Measurements from ENCODE around the gene EDIL3.

EDIL3 gene

DNA sequence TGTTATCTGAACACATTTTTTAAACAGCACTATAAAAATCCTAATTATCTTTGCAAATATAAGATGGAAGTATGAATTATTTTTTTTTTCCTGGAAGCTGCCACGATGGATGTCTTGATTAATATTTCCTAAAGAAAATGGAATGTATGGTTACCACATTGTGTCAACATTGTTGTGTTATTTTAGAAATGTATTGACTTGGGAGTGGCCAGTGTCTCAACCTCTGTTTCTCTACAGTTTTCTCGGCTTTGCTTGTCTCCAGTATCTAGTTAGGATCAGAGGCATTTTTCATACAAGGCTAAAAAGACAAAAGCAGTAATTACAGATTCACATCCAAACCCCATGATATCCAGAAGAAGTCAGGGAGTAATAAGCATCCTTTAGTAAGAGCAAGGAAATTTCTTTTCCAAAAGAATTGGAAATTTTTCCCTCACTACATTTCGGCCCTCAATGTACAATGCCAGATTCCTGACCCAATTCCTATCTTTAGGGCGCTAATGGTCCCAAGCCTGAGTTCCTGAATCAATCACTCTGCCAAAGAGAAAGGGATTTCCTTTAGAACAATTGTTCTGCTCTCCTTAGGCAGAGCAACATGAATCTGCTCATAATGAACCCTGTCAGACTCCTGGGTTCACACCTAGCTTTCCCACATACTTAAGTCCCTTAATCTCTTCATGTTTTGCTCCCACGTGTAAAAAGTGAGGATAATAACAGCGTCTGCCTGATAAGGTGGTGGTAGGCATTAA, 111.7 kb downstream of the EDIL3 start:
- Histone ChIP-seq H3K9me3 (replicated peaks; ENCODE audit: low read length) (no peaks in the 10 kb centered on the region), H3K4me3 (ENCODE audit: low read length) (no peak overlapping the region), H3K36me3 (ENCODE audit: insufficient read depth, low read length) (no peaks in the 10 kb centered on the region), H3K4me1 (ENCODE audit: control insufficient read depth, insufficient read depth, low read length) (no peaks in the 10 kb centered on the region), H3K4me2 (ENCODE audit: low read length) (no peak overlapping the region), H3K9ac (ENCODE audit: low read depth, low read length) (no peak overlapping the region), H3K27me3 (ENCODE audit: control insufficient read depth, insufficient read depth, low read length) (no peaks in the 10 kb centered on the region)

- H3K9me3 ChIP-seq (replicated peaks; ENCODE audit: low read length): no peaks in the 10 kb centered on the region
- H3K36me3 ChIP-seq (ENCODE audit: insufficient read depth, low read length): no peaks in the 10 kb centered on the region
- H3K4me3 ChIP-seq (ENCODE audit: low read length): no peak overlapping the region
- H3K4me2 ChIP-seq (ENCODE audit: low read length): no peak overlapping the region
- H3K9ac ChIP-seq (ENCODE audit: low read depth, low read length): no peak overlapping the region
- no peaks in the 10 kb centered on the region for H3K4me1 ChIP-seq (ENCODE audit: control insufficient read depth, insufficient read depth, low read length)
- H3K27me3 ChIP-seq (ENCODE audit: control insufficient read depth, insufficient read depth, low read length): no peaks in the 10 kb centered on the region
Observed at GRCh38 chr5:84265739-84266550, 118.7 kb downstream of the EDIL3 start.

- Histone ChIP-seq H3K9ac (ENCODE audit: low read depth, low read length) (no peak overlapping the region), H3K4me3 (ENCODE audit: low read length) (no peak overlapping the region), H3K36me3 (ENCODE audit: insufficient read depth, low read length) (no peaks in the 10 kb centered on the region), H3K4me2 (ENCODE audit: low read length) (no peak overlapping the region), H3K4me1 (ENCODE audit: control insufficient read depth, insufficient read depth, low read length) (no peaks in the 10 kb centered on the region), H3K27me3 (ENCODE audit: control insufficient read depth, insufficient read depth, low read length) (no peaks in the 10 kb centered on the region), H3K9me3 (replicated peaks; ENCODE audit: low read length) (no peaks in the 10 kb centered on the region)
Observed at GRCh38 chr5:84265130-84265529, 119.5 kb downstream of the EDIL3 start.

DNA sequence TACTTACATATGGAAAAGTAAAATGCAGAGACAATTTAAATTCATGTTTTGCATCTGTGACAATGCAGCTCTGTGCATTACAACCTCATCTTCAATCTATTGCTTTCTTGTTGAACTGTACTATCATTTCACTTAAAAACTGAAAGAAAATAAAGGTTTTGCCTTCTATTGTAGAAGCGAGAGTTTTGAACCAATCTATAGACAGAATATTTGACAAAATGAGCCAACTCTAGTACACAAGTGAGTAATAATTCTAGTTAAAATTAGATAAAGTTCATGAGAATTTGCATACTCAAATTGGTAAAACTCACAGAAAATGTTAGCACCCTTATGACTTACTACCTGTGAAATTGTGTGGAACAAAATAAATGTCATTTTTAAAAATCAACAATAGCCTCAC, 123.7 kb downstream of the EDIL3 start:
- Histone ChIP-seq H3K4me1 (ENCODE audit: control insufficient read depth, insufficient read depth, low read length) (no peaks in the 10 kb centered on the region), H3K36me3 (ENCODE audit: insufficient read depth, low read length) (no peaks in the 10 kb centered on the region), H3K4me2 (ENCODE audit: low read length) (no peak overlapping the region), H3K27me3 (ENCODE audit: control insufficient read depth, insufficient read depth, low read length) (no peaks in the 10 kb centered on the region), H3K4me3 (ENCODE audit: low read length) (no peak overlapping the region), H3K9me3 (replicated peaks; ENCODE audit: low read length) (no peaks in the 10 kb centered on the region), H3K9ac (ENCODE audit: low read depth, low read length) (no peak overlapping the region)

GRCh38 chr5:84260140-84260539, 124.5 kb downstream of the EDIL3 start:
- Histone ChIP-seq H3K9ac (ENCODE audit: low read depth, low read length) (no peak overlapping the region), H3K4me3 (ENCODE audit: low read length) (no peak overlapping the region), H3K36me3 (ENCODE audit: insufficient read depth, low read length) (no peaks in the 10 kb centered on the region), H3K27me3 (ENCODE audit: control insufficient read depth, insufficient read depth, low read length) (no peaks in the 10 kb centered on the region), H3K4me1 (ENCODE audit: control insufficient read depth, insufficient read depth, low read length) (no peaks in the 10 kb centered on the region), H3K4me2 (ENCODE audit: low read length) (no peak overlapping the region), H3K9me3 (replicated peaks; ENCODE audit: low read length) (no peaks in the 10 kb centered on the region)

DNA sequence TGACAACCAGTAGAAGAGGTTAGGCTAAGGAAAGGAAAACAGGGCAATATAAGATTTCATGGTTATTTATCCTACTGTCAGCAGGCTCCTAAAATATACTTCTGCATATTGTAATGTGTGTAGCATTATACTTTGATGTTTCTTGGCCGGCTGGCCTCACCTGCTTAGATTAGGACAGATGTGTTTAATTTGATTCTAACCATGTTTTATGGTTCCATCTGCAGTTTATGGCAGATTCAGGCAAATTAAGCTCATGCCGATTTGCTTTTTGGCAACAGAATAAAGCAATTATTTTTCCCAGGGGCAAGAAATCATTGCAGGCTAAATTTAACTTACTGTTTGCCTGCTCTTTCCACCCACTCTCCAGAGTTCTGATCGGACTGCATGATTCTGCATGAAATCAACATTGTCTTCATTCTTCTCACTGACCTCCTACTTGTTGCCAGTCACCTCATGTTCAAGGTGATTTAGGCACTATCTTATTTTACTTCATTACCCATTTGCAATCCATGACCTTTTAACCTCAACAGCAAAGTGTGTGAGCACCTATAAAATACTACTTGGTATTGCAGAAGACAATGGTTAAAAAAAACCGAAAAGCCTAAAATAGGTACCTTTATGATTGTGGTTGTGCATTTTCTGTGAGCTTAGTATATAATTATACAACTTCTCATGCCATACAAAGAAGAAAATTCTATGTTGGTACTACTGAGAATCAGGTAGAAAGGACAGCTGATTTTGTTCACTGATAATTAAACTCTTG, 125.2 kb downstream of the EDIL3 start:
- no peaks in the 10 kb centered on the region for H3K36me3 ChIP-seq (ENCODE audit: insufficient read depth, low read length)
- H3K9me3 ChIP-seq (replicated peaks; ENCODE audit: low read length): no peaks in the 10 kb centered on the region
- H3K4me2 ChIP-seq (ENCODE audit: low read length): no peak overlapping the region
- no peak overlapping the region for H3K4me3 ChIP-seq (ENCODE audit: low read length)
- H3K27me3 ChIP-seq (ENCODE audit: control insufficient read depth, insufficient read depth, low read length): no peaks in the 10 kb centered on the region
- no peak overlapping the region for H3K9ac ChIP-seq (ENCODE audit: low read depth, low read length)
- no peaks in the 10 kb centered on the region for H3K4me1 ChIP-seq (ENCODE audit: control insufficient read depth, insufficient read depth, low read length)

DNA sequence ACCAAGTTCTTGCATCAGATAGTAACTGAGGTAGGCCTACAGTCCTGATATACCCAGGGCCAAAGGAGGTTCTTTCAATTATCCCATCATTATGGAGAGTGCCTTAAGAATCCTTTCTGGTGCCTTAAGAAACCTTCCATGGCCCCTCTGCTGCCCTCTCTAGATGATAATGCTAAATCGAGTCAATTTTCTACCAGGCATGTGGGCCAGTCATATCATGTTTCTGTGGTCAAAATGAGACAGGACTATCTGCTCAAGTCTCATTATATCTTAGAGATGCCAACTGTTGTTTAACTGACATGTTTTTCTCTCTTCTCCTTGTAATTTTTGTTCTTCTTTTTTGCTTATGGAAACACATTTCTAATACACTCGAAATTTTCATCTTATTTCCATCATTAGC, 127.6 kb downstream of the EDIL3 start:
- no peaks in the 10 kb centered on the region for H3K9me3 ChIP-seq (replicated peaks; ENCODE audit: low read length)
- H3K9ac ChIP-seq (ENCODE audit: low read depth, low read length): no peak overlapping the region
- H3K36me3 ChIP-seq (ENCODE audit: insufficient read depth, low read length): no peaks in the 10 kb centered on the region
- H3K27me3 ChIP-seq (ENCODE audit: control insufficient read depth, insufficient read depth, low read length): no peaks in the 10 kb centered on the region
- H3K4me3 ChIP-seq (ENCODE audit: low read length): no peak overlapping the region
- H3K4me1 ChIP-seq (ENCODE audit: control insufficient read depth, insufficient read depth, low read length): no peaks in the 10 kb centered on the region
- no peak overlapping the region for H3K4me2 ChIP-seq (ENCODE audit: low read length)

- Histone ChIP-seq H3K9me3 (replicated peaks; ENCODE audit: low read length) (no peaks in the 10 kb centered on the region), H3K4me3 (ENCODE audit: low read length) (no peak overlapping the region), H3K27me3 (ENCODE audit: control insufficient read depth, insufficient read depth, low read length) (no peaks in the 10 kb centered on the region), H3K9ac (ENCODE audit: low read depth, low read length) (no peak overlapping the region), H3K4me1 (ENCODE audit: control insufficient read depth, insufficient read depth, low read length) (peaks cover 2% of the 10 kb centered on the region), H3K36me3 (ENCODE audit: insufficient read depth, low read length) (no peaks in the 10 kb centered on the region), H3K4me2 (ENCODE audit: low read length) (no peak overlapping the region)
Observed at GRCh38 chr5:84255315-84255714, 129.4 kb downstream of the EDIL3 start.

DNA sequence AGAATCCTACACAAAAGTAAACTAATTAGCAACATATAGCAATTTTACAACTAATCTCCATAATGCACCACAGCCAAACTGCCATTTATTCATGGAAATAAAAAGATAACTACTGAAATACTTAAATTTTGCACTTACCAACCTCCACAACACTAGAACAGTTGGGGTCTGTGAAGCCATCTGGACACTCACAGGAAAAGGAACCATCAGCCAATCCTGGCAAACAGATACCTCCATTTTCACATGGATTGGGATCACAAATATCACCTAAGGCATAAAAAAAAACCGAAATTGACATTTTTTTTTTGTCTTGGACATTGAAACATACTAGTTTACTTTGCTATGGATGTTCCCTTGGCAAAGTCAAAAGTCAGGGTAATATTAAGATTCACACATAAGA, 130.7 kb downstream of the EDIL3 start:
- Histone ChIP-seq H3K36me3 (ENCODE audit: insufficient read depth, low read length) (no peaks in the 10 kb centered on the region), H3K4me2 (ENCODE audit: low read length) (no peak overlapping the region), H3K9ac (ENCODE audit: low read depth, low read length) (no peak overlapping the region), H3K9me3 (replicated peaks; ENCODE audit: low read length) (no peaks in the 10 kb centered on the region), H3K4me1 (ENCODE audit: control insufficient read depth, insufficient read depth, low read length) (peaks cover 12% of the 10 kb centered on the region), H3K27me3 (ENCODE audit: control insufficient read depth, insufficient read depth, low read length) (no peaks in the 10 kb centered on the region), H3K4me3 (ENCODE audit: low read length) (no peak overlapping the region)

DNA sequence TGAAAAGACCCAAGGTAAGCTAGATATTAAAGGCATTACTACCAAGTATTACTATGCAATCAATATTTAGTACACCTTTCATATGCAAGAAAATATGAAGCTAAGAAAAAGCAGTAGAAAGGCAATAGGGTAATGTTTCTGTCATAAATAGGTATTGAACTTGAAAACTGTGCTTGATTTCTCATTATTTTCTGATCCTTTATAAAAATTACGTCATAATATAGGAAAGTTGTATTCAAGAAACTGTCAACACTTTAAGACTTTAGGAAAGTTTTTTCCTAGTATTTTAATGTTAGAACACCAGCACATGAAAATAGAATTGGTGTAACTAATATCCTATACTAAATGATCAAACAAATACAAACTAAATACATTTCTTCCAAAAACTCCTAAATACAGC, 133.2 kb downstream of the EDIL3 start:
- Histone ChIP-seq H3K4me2 (ENCODE audit: low read length) (no peak overlapping the region), H3K36me3 (ENCODE audit: insufficient read depth, low read length) (no peaks in the 10 kb centered on the region), H3K4me1 (ENCODE audit: control insufficient read depth, insufficient read depth, low read length) (peaks cover 12% of the 10 kb centered on the region), H3K4me3 (ENCODE audit: low read length) (no peak overlapping the region), H3K9ac (ENCODE audit: low read depth, low read length) (no peak overlapping the region), H3K9me3 (replicated peaks; ENCODE audit: low read length) (no peaks in the 10 kb centered on the region), H3K27me3 (ENCODE audit: control insufficient read depth, insufficient read depth, low read length) (no peaks in the 10 kb centered on the region)

DNA sequence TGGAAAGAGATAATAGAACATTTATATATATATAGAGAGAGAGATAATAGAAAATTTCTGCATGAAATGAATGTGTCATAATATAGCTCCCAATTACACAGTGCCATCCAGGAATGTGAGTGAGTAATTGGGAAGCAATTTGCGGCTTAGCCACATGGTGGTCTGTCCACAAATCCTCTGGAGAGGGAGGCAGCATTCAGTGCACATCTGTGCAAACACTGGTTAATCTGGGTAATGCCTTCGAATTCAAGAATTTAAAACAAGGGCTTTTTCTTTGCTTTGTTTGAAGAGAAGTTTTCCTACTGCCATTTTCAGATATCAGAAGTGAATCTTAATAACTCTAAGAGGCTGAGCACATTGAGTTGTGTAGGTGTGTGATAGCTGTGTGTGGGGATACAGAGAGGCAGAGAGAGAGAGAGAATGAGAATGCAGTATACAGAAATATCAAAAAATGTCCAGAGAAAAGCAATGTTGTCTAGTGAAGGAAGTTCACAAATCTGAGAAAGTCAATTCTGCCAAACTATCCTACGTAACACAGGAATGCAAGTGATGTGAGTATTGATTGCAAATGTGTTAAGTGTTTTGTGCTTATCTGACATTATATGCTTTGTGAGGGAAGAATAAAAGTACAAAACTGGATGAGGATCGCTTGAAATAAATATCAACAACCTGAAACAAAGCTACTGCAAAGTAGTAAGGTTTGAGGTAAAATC, 134.6 kb downstream of the EDIL3 start:
- no peaks in the 10 kb centered on the region for H3K36me3 ChIP-seq (ENCODE audit: insufficient read depth, low read length)
- peak overlapping the region; percentile 41 for H3K4me3 ChIP-seq (ENCODE audit: low read length)
- H3K4me1 ChIP-seq (ENCODE audit: control insufficient read depth, insufficient read depth, low read length): peaks cover 12% of the 10 kb centered on the region
- H3K9ac ChIP-seq (ENCODE audit: low read depth, low read length): peak overlapping the region; percentile 67
- H3K9me3 ChIP-seq (replicated peaks; ENCODE audit: low read length): no peaks in the 10 kb centered on the region
- peak overlapping the region; percentile 69 for H3K4me2 ChIP-seq (ENCODE audit: low read length)
- no peaks in the 10 kb centered on the region for H3K27me3 ChIP-seq (ENCODE audit: control insufficient read depth, insufficient read depth, low read length)

Measured in skeletal muscle satellite cell (primary cell).